GM23248 (cell line): ENCODE data around the gene ZNF878. TPM values are rescaled to one million over a fixed set of nuclear protein-coding genes. Genes with fewer than 3 reads are reported as not detected.

Experiments
- DNase-seq: peaks from one replicate; pipeline ENCODE4 v3.0.0-alpha.2; 2015
- H2AFZ ChIP-seq: fragments of 200-600 bp; sonication (generic); 2 replicates; pipeline ENCODE4 v1.6.1; 2016; ENCODE audit warnings: antibody characterized with exemption
- H3F3A ChIP-seq: fragments of 200-600 bp; sonication (generic); 2 replicates; pipeline ENCODE4 v1.6.1; 2016; ENCODE audit warnings: mild to moderate bottlenecking, antibody characterized with exemption, mixed run types; ENCODE audit not compliant: insufficient read depth
- H3K27ac ChIP-seq: fragments of 200-600 bp; sonication (generic); 2 replicates; pipeline ENCODE4 v1.5.1; 2016; ENCODE audit warnings: mild to moderate bottlenecking
- H3K27me3 ChIP-seq: fragments of 200-600 bp; sonication (generic); replicated peaks from 2 replicates; pipeline ENCODE4 v1.6.1; 2016; ENCODE audit warnings: mild to moderate bottlenecking; ENCODE audit not compliant: insufficient read depth
- H3K36me3 ChIP-seq: fragments of 200-600 bp; sonication (generic); 2 replicates; pipeline ENCODE4 v1.6.1; 2016; ENCODE audit warnings: low read depth, mild to moderate bottlenecking
- H3K4me1 ChIP-seq: fragments of 200-600 bp; sonication (generic); 2 replicates; pipeline ENCODE4 v1.6.1; 2016; ENCODE audit warnings: mild to moderate bottlenecking; ENCODE audit not compliant: insufficient read depth
- H3K4me2 ChIP-seq: fragments of 200-600 bp; sonication (generic); one replicate; pipeline ENCODE4 v1.6.1; 2016; ENCODE audit warnings: mild to moderate bottlenecking; ENCODE audit not compliant: unreplicated experiment
- H3K4me3 ChIP-seq: fragments of 200-600 bp; sonication (generic); 2 replicates; pipeline ENCODE4 v1.5.1; 2016; ENCODE audit warnings: mild to moderate bottlenecking
- H3K79me2 ChIP-seq: fragments of 200-600 bp; sonication (generic); 2 replicates; pipeline ENCODE4 v1.6.1; 2016; ENCODE audit warnings: mild to moderate bottlenecking; ENCODE audit not compliant: insufficient read depth
- H3K9ac ChIP-seq: fragments of 200-600 bp; sonication (generic); 2 replicates; pipeline ENCODE4 v1.6.1; 2016; ENCODE audit warnings: mild to moderate bottlenecking
- H3K9me2 ChIP-seq: fragments of 200-600 bp; sonication (generic); 2 replicates; pipeline ENCODE4 v1.6.1; 2016; ENCODE audit warnings: mixed run types, mild to moderate bottlenecking, moderate library complexity; ENCODE audit not compliant: insufficient read depth
- H3K9me3 ChIP-seq: fragments of 200-600 bp; sonication (generic); one replicate; pipeline ENCODE4 v1.6.1; 2017; ENCODE audit warnings: low read depth
- H4K20me1 ChIP-seq: fragments of 200-600 bp; sonication (generic); 2 replicates; pipeline ENCODE4 v1.6.0; 2016; ENCODE audit not compliant: insufficient read depth
- EZH2 ChIP-seq: fragments of 200-600 bp; sonication (generic); IDR thresholded peaks from 2 replicates; pipeline ENCODE4 v1.6.1; 2018; ENCODE audit warnings: antibody characterized with exemption, mild to moderate bottlenecking; ENCODE audit not compliant: insufficient read depth, poor library complexity, severe bottlenecking
- EZH2phosphoT487 ChIP-seq: fragments of 200-600 bp; sonication (generic); IDR thresholded peaks from 2 replicates; pipeline ENCODE4 v1.6.1; 2018; ENCODE audit warnings: antibody characterized with exemption, moderate library complexity, mild to moderate bottlenecking, low read depth; ENCODE audit not compliant: insufficient read depth
- WGBS, 2 experiments: methylation state at CpG; one replicate each; pipeline ENCODE4 v1.1.6; 2015 to 2017; ENCODE audit warnings: low lambda C conversion rate in 2 of 2, low coverage in 1 of 2; ENCODE audit errors: missing lambda C conversion rate in 2 of 2; 5-methylcytosine and 5-hydroxymethylcytosine counted together
- in situ Hi-C: fragments of 300-500 bp; cut with MboI; formaldehyde crosslinking; loops from 2 replicates; pipeline ENCODE4 v1.15.0; 2020
- polyA plus RNA-seq: library from polyadenylated mRNA; unstranded; fragments of >200 nt; fragmentation: Nextera tagmentation; extraction: Ambion mirVana; gene quantifications from 2 replicates; pipeline ENCODE4 v1.2.1, GENCODE V29; 2016
- total RNA-seq: library from RNA; depleted of rRNA; stranded (reverse); fragments of >200 nt; shearing (Covaris generic); gene quantifications from 2 replicates; pipeline ENCODE4 v1.2.3, GENCODE V29; 2014

Gene ZNF878
- total and polyA plus RNA-seq, 2 experiments from 2014 or later: 0.18 TPM; not detected in 1

GRCh38 chr19:12055784-12056183, 3.0 kb upstream of the ZNF878 start:
- Histone ChIP-seq H3F3A (no peaks in the 10 kb centered on the region), H3K27me3 (no peaks in the 10 kb centered on the region), H3K79me2 (no peaks in the 10 kb centered on the region), H3K4me1 (peaks cover 6% of the 10 kb centered on the region; the same call in 1 of the 2 replicates), H3K27ac (no peak overlapping the region), H3K4me3 (no peak overlapping the region), H3K9me2 (no peaks in the 10 kb centered on the region), H3K4me2 (no peak overlapping the region), H3K9ac (no peak overlapping the region), H3K36me3 (no peaks in the 10 kb centered on the region), H4K20me1 (no peaks in the 10 kb centered on the region), H3K9me3 (no peaks in the 10 kb centered on the region), H2AFZ (no peak overlapping the region)
- in situ Hi-C loops: no loop called here
- no peak for DNase-seq
- 58 to 59% methylated on average over 5 of the region's 5 CpGs for WGBS, 2 experiments
- TF ChIP-seq EZH2 (no peak), EZH2phosphoT487 (no peak)

- Histone ChIP-seq H3K9me2 (no peaks in the 10 kb centered on the region), H2AFZ (peak overlapping the region; percentile 93), H3K79me2 (no peaks in the 10 kb centered on the region), H3K4me3 (peak overlapping the region; percentile 81), H3F3A (no peaks in the 10 kb centered on the region), H3K27ac (no peak overlapping the region), H4K20me1 (no peaks in the 10 kb centered on the region), H3K4me1 (peaks cover 6% of the 10 kb centered on the region; the same call in 1 of the 2 replicates), H3K9me3 (no peaks in the 10 kb centered on the region), H3K4me2 (peak overlapping the region; percentile 94), H3K36me3 (no peaks in the 10 kb centered on the region), H3K9ac (peak overlapping the region; percentile 52), H3K27me3 (no peaks in the 10 kb centered on the region)
- TF ChIP-seq EZH2phosphoT487 (no peak), EZH2 (no peak)
- in situ Hi-C loops: no loop called here
- DNase-seq: peak; percentile 48
- 0 to 2% methylated on average over 14 of the region's 14 CpGs for WGBS, 2 experiments
These were observed 667 bp downstream of the ZNF878 start for GRCh38 chr19:12052091-12052496.

DNA sequence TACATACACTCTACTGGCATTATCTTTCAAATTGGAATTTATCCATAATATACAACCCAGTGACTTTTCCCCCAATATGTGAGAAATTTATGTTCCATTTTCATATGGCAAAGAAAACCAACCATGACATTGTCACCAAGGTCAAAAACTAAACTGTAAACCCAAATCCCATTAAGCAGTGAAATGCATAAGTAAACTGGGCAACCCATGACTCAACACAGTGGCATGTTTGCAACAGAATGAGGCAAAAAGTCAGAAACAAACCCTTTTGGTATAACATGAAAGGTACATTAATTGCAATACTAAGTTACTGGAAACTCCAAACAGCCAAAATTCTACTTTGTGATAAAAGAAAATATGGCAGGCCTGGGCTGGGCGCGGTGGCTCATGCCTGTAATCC, 4.9 kb downstream of the ZNF878 start:
- Histone ChIP-seq H3K36me3 (peaks cover 8% of the 10 kb centered on the region; the same call in 1 of the 2 replicates), H4K20me1 (no peaks in the 10 kb centered on the region), H3K9me2 (no peaks in the 10 kb centered on the region), H3K27me3 (no peaks in the 10 kb centered on the region), H3K9ac (no peak overlapping the region), H3K4me3 (no peak overlapping the region), H2AFZ (no peak overlapping the region), H3K4me2 (no peak overlapping the region), H3K27ac (no peak overlapping the region), H3K4me1 (peaks cover 6% of the 10 kb centered on the region; the same call in 1 of the 2 replicates), H3K79me2 (no peaks in the 10 kb centered on the region), H3F3A (no peaks in the 10 kb centered on the region), H3K9me3 (no peaks in the 10 kb centered on the region)
- DNase-seq: peak; percentile 17
- in situ Hi-C loops: no loop called here
- TF ChIP-seq EZH2: no peak
- TF ChIP-seq EZH2phosphoT487: no peak
- 87 to 88% methylated on average over 2 of the region's 2 CpGs for WGBS, 2 experiments

GRCh38 chr19:12043752-12044422, 8.9 kb downstream of the ZNF878 start:
- no peaks in the 10 kb centered on the region for H3K9me2 ChIP-seq
- no peaks in the 10 kb centered on the region for H3K27me3 ChIP-seq
- no peak overlapping the region for H2AFZ ChIP-seq
- H3K79me2 ChIP-seq: no peaks in the 10 kb centered on the region
- H3K9me3 ChIP-seq: no peaks in the 10 kb centered on the region
- H3K36me3 ChIP-seq: peaks cover 8% of the 10 kb centered on the region; the same call in 1 of the 2 replicates
- H3K9ac ChIP-seq: no peak overlapping the region
- no peak for TF ChIP-seq EZH2
- TF ChIP-seq EZH2phosphoT487: no peak
- H4K20me1 ChIP-seq: no peaks in the 10 kb centered on the region
- 75 to 84% methylated on average over 5 of the region's 5 CpGs for WGBS, 2 experiments
- H3K27ac ChIP-seq: no peak overlapping the region
- DNase-seq: no peak
- no peaks in the 10 kb centered on the region for H3K4me1 ChIP-seq
- no peaks in the 10 kb centered on the region for H3F3A ChIP-seq
- in situ Hi-C loops: no loop called here
- no peak overlapping the region for H3K4me2 ChIP-seq
- H3K4me3 ChIP-seq: no peak overlapping the region

DNA sequence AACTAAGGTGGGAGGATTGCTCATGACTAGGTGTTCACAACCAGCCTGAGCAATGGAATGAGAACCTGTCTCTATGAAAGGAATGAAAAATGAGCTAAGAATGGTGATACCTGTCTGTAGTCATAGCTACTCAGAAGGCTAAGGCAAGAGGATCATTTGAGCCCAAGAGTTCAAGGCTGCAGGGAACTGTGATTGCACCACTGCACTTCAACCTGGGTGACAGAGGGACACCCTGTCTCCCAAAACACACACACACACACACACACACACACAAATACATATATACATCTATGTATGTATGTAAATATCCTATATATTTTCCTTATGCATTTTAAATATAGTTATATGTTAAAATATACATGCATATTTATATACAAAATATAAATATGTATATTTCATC, 9.9 kb downstream of the ZNF878 start:
- no peaks in the 10 kb centered on the region for H3K9me2 ChIP-seq
- no peaks in the 10 kb centered on the region for H4K20me1 ChIP-seq
- TF ChIP-seq EZH2phosphoT487 (no peak), EZH2 (no peak)
- no peaks in the 10 kb centered on the region for H3K4me1 ChIP-seq
- no peaks in the 10 kb centered on the region for H3K27me3 ChIP-seq
- no peak overlapping the region for H3K27ac ChIP-seq
- no peak overlapping the region for H3K4me2 ChIP-seq
- no peaks in the 10 kb centered on the region for H3K9me3 ChIP-seq
- H3K79me2 ChIP-seq: no peaks in the 10 kb centered on the region
- H2AFZ ChIP-seq: no peak overlapping the region
- DNase-seq: no peak
- no peaks in the 10 kb centered on the region for H3F3A ChIP-seq
- peaks cover 8% of the 10 kb centered on the region; the same call in 1 of the 2 replicates for H3K36me3 ChIP-seq
- H3K9ac ChIP-seq: no peak overlapping the region
- H3K4me3 ChIP-seq: no peak overlapping the region
- in situ Hi-C loops: no loop called here
